PC-3 (cell line): ENCODE results near the gene SLC30A10. TPM values are rescaled to one million over a fixed set of nuclear protein-coding genes. Genes with fewer than 3 reads are reported as not detected.

Experiments used
- ATAC-seq: fragments of 200-7000 bp; cut with Tn5 transposase; 2 replicates; pipeline ENCODE4 v1.9.1; 2020; ENCODE audit warnings: mild to moderate bottlenecking, moderate library complexity
- Bru-seq: library from RNA; stranded (reverse); fragments of 400-500 nt; gene quantifications from one replicate; lab custom pipeline; 2021; lab: Mats Ljungman, UMichigan
- BruChase-seq, 2 experiments: library from RNA; stranded (reverse); fragments of 400-500 nt; gene quantifications; one replicate each; lab custom pipeline; 2021; lab: Mats Ljungman, UMichigan
- BruUV-seq: library from RNA; stranded (reverse); fragments of 400-500 nt; replicated peaks from 2 replicates; lab custom pipeline; 2021; lab: Mats Ljungman, UMichigan
- CTCF ChIA-PET: fragments of 300-600 bp; sonication (Branson Sonifier 250); formaldehyde crosslinking; loops from one replicate; lab custom pipeline; 2022; ENCODE audit warnings: antibody characterized with exemption; lab: Charles Lee
- POLR2A ChIA-PET: fragments of 300-600 bp; sonication (Branson Sonifier 250); formaldehyde crosslinking; loops from one replicate; lab custom pipeline; 2022; ENCODE audit warnings: antibody characterized with exemption; ENCODE audit not compliant: unreplicated experiment; lab: Charles Lee
- DNase-seq: peaks from one replicate; pipeline ENCODE4 v3.0.0-alpha.2; 2015
- H2AFZ ChIP-seq: fragments of 300-600 bp; sonication (generic); 2 replicates; pipeline ENCODE4 v1.6.0; 2016; ENCODE audit warnings: antibody characterized with exemption, low read length
- H3F3A ChIP-seq: fragments of 300-600 bp; sonication (generic); one replicate; pipeline ENCODE4 v1.6.0; 2017; ENCODE audit warnings: antibody characterized with exemption, low read length, control low read depth, mild to moderate bottlenecking; ENCODE audit not compliant: unreplicated experiment
- H3K27ac ChIP-seq: fragments of 300-600 bp; sonication (generic); 2 replicates; pipeline ENCODE4 v1.5.1; 2016; ENCODE audit warnings: mild to moderate bottlenecking, low read length
- H3K27me3 ChIP-seq: fragments of 300-600 bp; sonication (generic); 2 replicates; pipeline ENCODE4 v1.6.1; 2016; ENCODE audit warnings: low read length, mixed read lengths
- H3K36me3 ChIP-seq: fragments of 300-600 bp; sonication (generic); 2 replicates; pipeline ENCODE4 v1.6.1; 2016; ENCODE audit warnings: low read depth, mixed run types, low read length, mixed read lengths
- H3K4me1 ChIP-seq: fragments of 300-600 bp; sonication (generic); 2 replicates; pipeline ENCODE4 v1.5.1; 2016; ENCODE audit warnings: low read length; ENCODE audit not compliant: insufficient read depth
- H3K4me2 ChIP-seq: fragments of 300-600 bp; sonication (generic); 2 replicates; pipeline ENCODE4 v1.6.0; 2016; ENCODE audit warnings: low read length
- H3K4me3 ChIP-seq: fragments of 300-600 bp; sonication (generic); 2 replicates; pipeline ENCODE4 v1.5.1; 2016; ENCODE audit warnings: mild to moderate bottlenecking, low read length, mixed read lengths
- H3K79me2 ChIP-seq: fragments of 300-600 bp; sonication (generic); 2 replicates; pipeline ENCODE4 v1.6.1; 2017; ENCODE audit warnings: low read length, mixed read lengths
- H3K9ac ChIP-seq: fragments of 300-600 bp; sonication (generic); 2 replicates; pipeline ENCODE4 v1.6.0; 2016; ENCODE audit warnings: mild to moderate bottlenecking, low read length
- H3K9me2 ChIP-seq: fragments of 300-600 bp; sonication (generic); replicated peaks from 2 replicates; pipeline ENCODE4 v1.6.1; 2016; ENCODE audit warnings: mixed run types, low read length, mixed read lengths
- H3K9me3 ChIP-seq: fragments of 300-600 bp; sonication (generic); 2 replicates; pipeline ENCODE4 v1.6.1; 2016; ENCODE audit warnings: low read length, mixed read lengths
- H4K20me1 ChIP-seq: fragments of 300-600 bp; sonication (generic); 2 replicates; pipeline ENCODE4 v1.6.1; 2016; ENCODE audit warnings: low read length, mixed read lengths
- EZH2 ChIP-seq: fragments of 300-600 bp; sonication (generic); IDR thresholded peaks from one replicate; pipeline ENCODE4 v1.6.1; 2017; ENCODE audit warnings: antibody characterized with exemption, mild to moderate bottlenecking, low read length; ENCODE audit not compliant: unreplicated experiment
- EZH2phosphoT487 ChIP-seq: fragments of 300-600 bp; sonication (generic); IDR thresholded peaks from 2 replicates; pipeline ENCODE4 v1.6.1; 2018; ENCODE audit warnings: mild to moderate bottlenecking, antibody characterized with exemption, low read length, borderline replicate concordance
- intact Hi-C: fragments of 100-400 bp; cut with micrococcal nuclease; formaldehyde crosslinking; loops from 2 replicates; pipeline ENCODE4 v1.9.0; 2023
- long read RNA-seq: library from polyadenylated mRNA; unstranded; transcript quantifications from one replicate; pipeline ENCODE4 v2.0.0, GENCODE V29; 2021; ENCODE audit not compliant: unreplicated experiment
- total RNA-seq: library from RNA; depleted of rRNA; stranded (reverse); fragments of >200 nt; gene quantifications from 2 replicates; pipeline ENCODE4 v1.2.3, GENCODE V29; 2014; rRNA removed
- TF ChIP-seq, protein P1 (sequence below): fragments of 300-600 bp; sonication (generic); conservative IDR thresholded peaks from 2 replicates; pipeline ENCODE4 v1.5.1; 2017; ENCODE audit warnings: antibody characterized with exemption, low read depth, mild to moderate bottlenecking, low read length

The SLC30A10 gene
- total RNA-seq (not detected in 2 replicates), Bru-seq, nascent RNA (percentile 6 among the genes with signal in this experiment), BruChase-seq, experiment 1, labeled RNA remaining after a 6-hour chase (percentile 27 among the genes with signal in this experiment), BruChase-seq, experiment 2, labeled RNA remaining after a 2-hour chase (percentile 26 among the genes with signal in this experiment)
- long read RNA-seq, result 0 reads

GRCh38 chr1:219927956-219928790 is at the start of gene SLC30A10:
Gene SLC30A10, minus strand, starts transcription at chr1:219928557. Its CDS starts 117 bp downstream, at chr1:219928440.
- H3K9ac ChIP-seq, result no peak within 1 kb of the TSS
- BruUV-seq, result no TSS peak
- H3F3A ChIP-seq, result no peaks in the 10 kb centered on the region
- no peaks in the 10 kb centered on the region for H3K9me3 ChIP-seq
- H3K4me2 ChIP-seq, result no peak within 1 kb of the TSS
- no peak within 1 kb of the TSS for H3K4me3 ChIP-seq
- DNase-seq (no peak), ATAC-seq (no peak)
- H3K36me3 ChIP-seq, result no peaks in the 10 kb centered on the region
- H4K20me1 ChIP-seq, result no peaks in the 10 kb centered on the region
- no peak for TF ChIP-seq EZH2phosphoT487
- no peak for TF ChIP-seq EZH2
- TF ChIP-seq, protein P1, sequence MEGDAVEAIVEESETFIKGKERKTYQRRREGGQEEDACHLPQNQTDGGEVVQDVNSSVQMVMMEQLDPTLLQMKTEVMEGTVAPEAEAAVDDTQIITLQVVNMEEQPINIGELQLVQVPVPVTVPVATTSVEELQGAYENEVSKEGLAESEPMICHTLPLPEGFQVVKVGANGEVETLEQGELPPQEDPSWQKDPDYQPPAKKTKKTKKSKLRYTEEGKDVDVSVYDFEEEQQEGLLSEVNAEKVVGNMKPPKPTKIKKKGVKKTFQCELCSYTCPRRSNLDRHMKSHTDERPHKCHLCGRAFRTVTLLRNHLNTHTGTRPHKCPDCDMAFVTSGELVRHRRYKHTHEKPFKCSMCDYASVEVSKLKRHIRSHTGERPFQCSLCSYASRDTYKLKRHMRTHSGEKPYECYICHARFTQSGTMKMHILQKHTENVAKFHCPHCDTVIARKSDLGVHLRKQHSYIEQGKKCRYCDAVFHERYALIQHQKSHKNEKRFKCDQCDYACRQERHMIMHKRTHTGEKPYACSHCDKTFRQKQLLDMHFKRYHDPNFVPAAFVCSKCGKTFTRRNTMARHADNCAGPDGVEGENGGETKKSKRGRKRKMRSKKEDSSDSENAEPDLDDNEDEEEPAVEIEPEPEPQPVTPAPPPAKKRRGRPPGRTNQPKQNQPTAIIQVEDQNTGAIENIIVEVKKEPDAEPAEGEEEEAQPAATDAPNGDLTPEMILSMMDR, result no peak
- no peaks in the 10 kb centered on the region for H3K4me1 ChIP-seq
- H3K27ac ChIP-seq, result no peak within 1 kb of the TSS
- no peak within 1 kb of the TSS for H2AFZ ChIP-seq
- intact Hi-C loops, result no loop called here
- CTCF ChIA-PET, result no interaction called here
- no peaks in the 10 kb centered on the region for H3K79me2 ChIP-seq
- POLR2A ChIA-PET, result no interaction called here
- H3K9me2 ChIP-seq, result no peaks in the 10 kb centered on the region
- H3K27me3 ChIP-seq, result 0 out of 2 replicates have a peak, but pooled peaks cover 3% of the 10 kb centered on the region

DNA sequence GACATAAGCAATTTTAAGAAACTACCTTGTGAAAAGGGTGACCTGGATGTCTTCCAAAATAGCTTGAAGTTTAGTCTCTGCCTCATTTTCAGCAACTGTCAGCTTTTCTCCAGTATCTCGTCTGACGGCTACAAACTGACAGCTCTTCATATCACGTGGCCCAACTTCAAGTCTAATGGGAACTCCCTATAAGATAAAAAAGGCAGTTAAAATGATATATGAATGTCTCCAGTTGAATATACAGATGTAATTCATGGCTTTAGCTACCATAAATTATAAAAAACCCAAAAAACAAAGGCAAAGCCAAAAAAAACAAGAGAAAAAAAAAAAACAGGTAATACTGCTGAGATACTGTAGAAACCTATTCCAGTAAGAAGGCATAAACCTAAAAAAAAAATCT is 44.9 kb upstream of the SLC30A10 start:
- H3K4me1 ChIP-seq, result no peaks in the 10 kb centered on the region
- no peak overlapping the region for H3K4me3 ChIP-seq
- H3K27ac ChIP-seq, result no peak overlapping the region
- intact Hi-C loops, result no loop called here
- H3K79me2 ChIP-seq, result no peaks in the 10 kb centered on the region
- H2AFZ ChIP-seq, result no peak overlapping the region
- ATAC-seq (no peak), DNase-seq (no peak)
- BruUV-seq, result no TSS peak
- H3K9me2 ChIP-seq, result no peaks in the 10 kb centered on the region
- H3K9ac ChIP-seq, result no peak overlapping the region
- H3K9me3 ChIP-seq, result no peaks in the 10 kb centered on the region
- peaks cover 3% of the 10 kb centered on the region for H3F3A ChIP-seq
- no peaks in the 10 kb centered on the region for H4K20me1 ChIP-seq
- H3K4me2 ChIP-seq, result no peak overlapping the region
- CTCF ChIA-PET, result no interaction called here
- peaks cover 66% of the 10 kb centered on the region for H3K36me3 ChIP-seq
- TF ChIP-seq, protein P1, result no peak
- TF ChIP-seq EZH2phosphoT487 (no peak), EZH2 (no peak)
- H3K27me3 ChIP-seq, result no peaks in the 10 kb centered on the region
- POLR2A ChIA-PET, result no interaction called here
